Measurements from ENCODE around the gene FAH.

FAH gene

DNA sequence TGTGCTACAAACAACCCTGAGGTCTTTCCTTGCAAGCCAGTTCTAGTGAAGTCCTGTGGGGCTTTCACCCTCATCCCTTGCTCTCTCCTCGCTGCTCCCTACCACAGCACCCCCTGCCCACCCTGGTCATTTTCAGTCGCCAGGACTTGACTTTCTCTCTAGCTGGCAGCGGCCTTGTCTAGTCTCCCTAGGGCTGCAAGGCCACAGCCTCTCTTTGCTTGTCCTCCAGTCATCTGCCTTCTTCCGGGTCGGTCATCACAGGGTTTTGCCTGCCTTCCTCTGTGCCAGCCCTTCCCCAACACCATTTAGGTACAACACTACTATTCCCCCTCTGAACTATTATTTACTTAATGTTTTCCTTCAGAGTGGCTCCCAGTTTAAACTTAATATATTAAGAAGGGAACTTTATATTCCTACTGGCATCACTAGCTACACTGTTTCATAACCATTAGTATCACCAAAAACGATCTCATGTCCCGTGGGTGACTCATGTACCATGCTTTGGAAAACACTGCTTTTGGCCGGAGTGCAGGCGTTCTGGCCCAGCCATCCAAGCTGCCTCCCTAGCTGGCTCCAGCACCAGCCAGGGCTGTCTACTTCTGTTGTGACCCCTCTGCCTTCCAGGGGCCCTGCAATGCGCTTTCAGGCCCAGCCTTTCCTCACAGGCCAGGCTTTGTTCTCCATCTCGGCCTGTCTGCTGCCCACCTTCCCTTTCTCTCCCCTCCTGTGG, 21.4 kb downstream of the FAH start:
- no peak for DNase-seq

DNA sequence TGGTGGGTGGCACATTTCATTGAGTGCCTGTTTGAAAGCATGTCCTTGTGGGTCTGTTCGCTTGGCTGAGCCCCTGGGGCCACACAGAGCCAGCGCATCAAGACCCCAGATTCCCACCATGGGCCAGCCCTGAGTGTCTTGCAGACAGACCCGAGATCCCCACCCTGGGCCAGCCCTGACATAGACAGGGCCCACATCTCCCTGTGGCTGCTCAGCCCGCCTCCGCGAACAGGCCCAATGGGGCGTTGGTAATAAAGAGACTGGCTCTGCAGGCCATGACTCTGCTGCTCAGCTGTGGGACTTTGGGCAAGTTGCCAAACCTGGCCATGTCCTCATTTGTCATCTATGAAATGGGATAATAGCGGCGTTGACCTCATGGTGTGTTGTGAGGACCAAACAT, 22.6 kb downstream of the FAH start:
- no peak for DNase-seq

DNA sequence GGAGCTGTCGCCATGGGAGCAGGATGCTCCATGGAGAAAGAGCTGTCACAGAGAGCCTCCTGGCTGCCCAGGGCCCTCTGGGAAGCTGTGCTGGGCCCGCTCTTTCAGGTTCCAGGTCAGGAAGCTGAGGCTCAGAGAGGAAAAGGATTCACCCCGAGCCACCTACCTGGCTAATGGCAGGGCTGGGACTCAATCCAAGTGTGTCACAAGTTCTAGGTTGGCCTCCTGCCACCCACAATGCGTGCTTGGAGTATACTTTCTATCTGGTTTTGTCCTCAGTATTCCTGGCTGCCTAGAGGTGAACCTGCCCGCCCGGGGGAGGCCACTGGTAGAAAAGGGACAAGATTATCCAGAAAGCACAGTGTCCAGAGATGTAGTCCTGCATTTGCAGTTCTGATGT, 23.6 kb downstream of the FAH start:
- no peak for DNase-seq

DNA sequence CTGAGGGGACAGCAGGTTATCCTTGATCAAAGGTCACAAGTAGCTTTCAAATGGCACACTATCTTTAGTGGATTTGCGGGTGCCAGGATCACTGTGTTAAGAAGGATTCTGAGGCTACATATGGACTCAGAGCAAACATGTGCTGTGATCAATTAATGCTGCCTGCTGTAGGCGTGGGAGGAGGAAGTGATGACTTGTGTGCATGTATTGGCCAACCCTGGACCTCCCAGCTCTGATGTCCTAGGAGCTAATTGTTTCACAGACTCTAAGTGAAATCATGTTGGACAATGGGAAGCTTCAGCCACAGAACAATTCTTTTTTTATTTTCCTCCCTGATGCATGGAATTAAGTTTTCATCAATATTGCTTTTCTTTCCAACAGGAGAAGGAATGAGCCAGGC, 24.4 kb downstream of the FAH start:
- DNase-seq = no peak

DNA sequence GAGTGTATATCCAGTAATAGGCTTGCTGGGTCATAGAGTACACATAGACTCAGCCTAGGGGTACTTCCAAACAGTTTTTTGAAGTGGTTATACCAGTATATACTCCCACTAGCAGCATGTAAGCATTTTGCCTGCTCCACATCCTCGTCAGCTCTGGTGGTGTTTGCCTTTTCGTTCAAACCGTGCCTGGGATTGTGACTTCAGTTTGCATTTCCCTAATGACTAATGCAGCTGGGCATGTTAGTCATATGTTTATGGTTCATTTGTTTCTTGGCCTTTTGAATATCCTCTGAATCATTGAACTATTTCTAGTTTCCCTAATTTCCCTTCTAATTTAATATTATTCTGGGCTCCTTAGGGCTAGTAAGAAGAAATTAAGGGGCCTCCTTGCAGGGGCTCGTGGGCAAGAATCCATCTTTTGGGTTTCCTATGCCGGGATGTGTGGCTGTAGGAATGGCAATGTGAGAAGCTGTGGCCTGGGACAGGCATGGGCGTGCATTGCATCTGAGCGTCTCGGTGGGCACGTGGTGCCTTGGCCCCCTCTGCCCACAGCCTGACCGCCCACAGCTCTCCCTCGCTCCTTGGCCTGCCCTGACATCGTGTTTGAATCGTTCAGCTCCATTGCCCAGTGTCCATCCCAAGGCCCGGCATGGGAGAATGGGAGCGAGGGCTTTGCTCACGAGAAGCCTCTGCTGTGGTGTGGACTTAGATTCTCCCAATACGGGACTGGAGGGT, 26.4 kb downstream of the FAH start:
- DNase-seq = no peak

DNA sequence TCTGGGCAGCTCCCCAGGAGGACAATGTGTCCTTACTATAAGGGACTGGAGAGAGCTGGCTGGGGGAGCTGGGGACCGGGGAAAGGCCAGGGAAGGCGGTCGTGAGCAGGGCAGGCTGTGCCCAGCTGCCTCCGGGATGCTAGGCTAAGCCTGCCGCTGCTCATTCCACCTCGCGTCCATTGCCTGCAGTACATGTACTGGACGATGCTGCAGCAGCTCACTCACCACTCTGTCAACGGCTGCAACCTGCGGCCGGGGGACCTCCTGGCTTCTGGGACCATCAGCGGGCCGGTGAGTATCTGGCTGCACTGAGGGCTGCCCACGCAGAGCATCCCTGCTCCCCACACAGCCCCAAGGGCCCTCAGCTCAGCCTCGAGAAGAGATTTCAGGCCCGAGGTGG, 27.1 kb downstream of the FAH start:
- DNase-seq = no peak

DNA sequence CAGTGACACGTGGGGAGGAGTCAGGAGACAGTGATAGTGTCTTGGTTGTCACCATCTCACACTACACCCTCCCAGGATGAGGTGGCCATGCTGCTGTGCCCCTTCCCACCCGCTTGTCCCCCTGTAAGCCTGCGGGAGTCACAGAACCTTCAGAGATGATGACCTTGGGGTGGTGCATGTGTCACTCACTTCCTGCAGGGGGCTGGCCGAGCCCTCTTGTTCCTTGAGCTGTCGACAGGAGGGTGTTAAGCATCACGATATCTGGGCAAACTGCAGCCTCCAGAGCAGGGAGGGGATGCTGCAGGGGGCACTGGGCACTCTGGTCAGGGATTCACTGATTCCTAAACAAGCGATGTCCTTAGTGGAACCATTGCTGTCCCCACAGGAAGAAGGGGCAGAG, 27.7 kb downstream of the FAH start:
- no peak for DNase-seq

DNA sequence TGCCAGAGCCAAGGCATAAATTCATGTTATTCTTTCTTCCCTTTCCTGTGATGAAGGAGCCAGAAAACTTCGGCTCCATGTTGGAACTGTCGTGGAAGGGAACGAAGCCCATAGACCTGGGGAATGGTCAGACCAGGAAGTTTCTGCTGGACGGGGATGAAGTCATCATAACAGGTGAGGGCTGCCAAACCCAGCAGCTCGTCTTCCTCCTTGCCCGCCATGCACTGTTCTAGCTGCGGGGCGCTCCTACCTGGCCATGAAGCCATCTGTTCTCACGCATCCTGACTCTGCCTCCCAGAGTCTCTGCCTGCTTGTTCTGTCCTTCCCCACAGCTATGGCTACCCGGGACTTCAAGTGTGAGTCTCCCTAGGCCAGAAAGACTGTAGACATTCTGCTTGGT, 28.2 kb downstream of the FAH start:
- DNase-seq = no peak

DNA sequence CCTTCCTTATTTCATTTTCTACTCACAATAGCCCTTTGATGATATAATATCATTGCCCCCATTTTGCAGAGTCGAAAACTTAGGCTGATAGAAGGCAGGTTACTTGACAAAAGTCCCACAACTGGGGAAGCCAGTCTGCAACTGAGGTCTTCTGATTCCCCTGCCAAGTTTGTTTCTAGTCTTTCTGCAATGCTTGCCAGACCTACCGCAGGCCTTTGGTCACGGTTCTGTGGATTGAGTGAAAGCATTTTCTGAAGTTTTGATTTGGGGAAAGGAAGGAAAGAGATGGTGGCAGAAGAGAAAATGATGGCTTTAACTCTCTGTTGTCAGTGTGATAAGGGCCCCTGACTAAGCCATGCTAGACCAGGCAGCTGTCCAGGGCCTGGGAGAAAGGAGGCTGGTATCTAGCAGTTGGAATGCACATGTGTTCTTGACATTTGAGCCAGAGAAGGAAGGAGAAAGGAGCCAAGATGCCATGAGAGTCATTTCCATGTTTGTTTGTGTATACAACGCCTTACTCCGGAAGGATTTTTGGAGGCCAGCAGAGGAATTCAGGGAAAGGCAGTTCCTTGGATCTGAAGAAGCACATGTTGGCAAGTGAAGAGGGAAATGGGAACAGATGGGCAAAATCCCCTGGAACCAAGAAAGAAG, 29.9 kb downstream of the FAH start:
- DNase-seq = no peak

DNA sequence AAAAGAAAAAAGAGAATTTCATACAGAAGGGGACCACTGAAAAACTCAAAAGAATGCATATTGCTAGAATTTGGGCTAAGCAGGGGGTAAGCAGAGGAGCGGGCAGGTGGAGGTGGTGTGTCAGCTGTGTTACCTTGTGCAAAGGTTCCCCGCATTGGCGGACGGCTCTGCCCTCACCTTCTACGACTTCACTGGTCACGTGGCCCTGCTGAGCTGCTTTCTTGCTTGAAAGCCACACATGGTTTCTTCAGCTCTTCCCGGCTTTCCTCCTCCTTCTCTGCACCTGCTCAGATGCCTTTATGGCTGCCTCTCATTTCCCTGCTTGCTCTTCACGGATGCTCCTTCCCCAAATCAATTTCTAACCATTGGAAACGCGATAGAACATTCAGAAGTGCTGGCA, 30.5 kb downstream of the FAH start:
- DNase-seq = no peak

DNA sequence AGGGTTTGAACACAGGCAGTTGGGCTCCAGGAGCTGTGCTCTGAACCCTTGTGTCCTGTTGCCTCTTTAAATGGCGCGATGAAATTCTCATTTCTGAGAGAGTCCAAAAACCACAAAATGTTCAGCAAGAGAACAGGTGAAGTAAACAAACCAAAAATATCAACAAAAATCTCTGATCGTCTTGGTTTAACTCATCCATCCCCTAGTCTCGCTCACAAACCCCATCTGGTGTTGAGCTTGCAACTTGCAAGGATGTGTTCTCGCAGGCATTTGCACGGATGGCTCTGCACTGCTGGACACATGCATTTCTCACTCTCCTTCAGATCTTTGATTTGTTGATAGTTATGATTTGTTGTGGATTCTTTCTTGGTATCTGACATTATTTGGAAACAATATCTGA, 31.1 kb downstream of the FAH start:
- no peak for DNase-seq

DNA sequence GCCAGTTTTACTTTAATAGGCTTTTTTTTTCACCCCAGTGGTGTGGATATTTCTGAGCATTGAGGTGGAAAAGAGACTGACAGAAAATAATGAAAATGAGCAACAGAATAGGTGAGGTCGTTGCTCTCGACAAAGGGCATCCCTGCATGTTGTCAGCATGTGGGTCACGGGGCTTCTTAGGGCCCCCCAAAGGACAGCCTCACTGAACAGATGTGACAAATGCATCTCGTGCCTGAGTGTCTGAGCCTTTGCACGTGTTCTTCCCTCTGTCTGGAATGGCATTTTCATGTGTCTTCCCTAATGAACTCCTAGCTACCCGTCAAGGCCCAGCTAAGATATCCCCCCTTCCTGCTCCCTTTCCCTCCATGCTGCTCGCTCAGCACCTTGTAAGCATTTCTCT, 31.8 kb downstream of the FAH start:
- no peak for DNase-seq

DNA sequence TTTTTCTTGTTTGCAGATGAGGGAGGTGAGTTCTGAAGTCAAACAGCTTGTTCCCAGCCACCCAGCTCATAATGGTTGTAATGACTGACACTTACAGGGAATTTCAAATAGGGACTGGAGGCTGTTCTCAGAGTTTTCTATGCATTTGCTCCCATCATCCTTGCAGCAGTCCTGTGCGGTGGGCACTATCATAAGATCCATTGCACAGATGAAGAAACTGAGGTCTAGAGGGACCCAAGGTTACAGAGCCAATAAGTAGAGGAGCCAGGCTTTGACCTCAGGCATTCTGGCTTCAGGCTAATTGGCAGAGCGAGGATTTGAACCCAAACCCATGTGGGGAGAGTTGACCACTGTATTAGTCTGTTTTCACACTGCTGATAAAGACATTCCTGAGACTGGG, 32.4 kb downstream of the FAH start:
- DNase-seq = no peak

DNA sequence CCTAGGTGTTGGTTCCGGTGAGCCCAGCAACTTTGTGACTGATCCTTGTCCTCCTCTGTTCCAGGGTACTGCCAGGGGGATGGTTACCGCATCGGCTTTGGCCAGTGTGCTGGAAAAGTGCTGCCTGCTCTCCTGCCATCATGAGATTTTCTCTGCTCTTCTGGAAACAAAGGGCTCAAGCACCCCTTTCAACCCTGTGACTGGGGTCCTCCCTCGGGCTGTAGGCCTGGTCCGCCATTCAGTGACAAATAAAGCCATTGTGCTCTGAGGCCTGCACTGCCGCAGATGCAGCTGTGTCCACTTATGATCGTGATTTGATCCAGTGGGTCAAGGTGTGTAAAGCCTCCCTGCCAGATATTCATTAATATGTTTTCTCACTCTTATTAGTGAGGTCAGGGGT, 33.3 kb downstream of the FAH start:
- DNase-seq = no peak

DNA sequence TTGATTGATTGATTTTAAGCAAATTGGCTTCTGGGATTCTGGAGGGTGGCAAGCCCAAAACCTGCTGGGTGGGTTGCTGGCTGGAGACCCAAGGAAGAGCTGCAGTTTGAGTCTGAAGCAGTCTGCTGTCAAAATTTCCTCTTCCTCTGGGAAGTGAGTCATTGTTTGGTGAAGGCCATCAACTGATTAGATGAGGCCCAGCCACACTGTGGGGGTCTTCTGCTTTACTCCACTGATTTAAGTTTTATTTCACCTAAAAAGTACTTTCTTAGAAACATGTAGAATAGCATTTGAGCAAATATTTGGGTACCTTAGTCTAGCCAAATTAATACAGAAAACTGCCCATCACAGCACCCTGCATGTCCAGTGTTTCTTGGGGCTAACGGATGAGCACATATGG, 33.8 kb downstream of the FAH start:
- no peak for DNase-seq

DNA sequence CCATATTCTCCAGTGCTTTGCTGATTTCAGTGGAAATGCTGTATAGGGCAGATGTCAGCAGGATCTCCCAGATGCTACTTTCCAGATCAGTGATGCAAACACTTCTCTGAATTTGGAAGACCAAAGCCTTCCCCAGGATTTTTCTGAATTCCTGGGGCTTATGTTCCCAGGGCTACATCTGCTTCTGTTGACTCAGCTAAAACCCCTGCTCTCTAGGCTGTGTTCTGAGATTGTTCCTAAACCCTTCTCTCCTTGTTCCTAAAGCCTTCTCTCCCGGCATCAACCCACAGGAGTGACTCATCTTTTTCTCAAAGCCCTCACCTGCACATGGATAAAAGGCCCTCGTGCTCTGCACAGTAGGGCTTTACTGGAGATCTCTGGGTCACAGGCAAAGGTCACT, 35.5 kb downstream of the FAH start:
- DNase-seq = no peak

DNA sequence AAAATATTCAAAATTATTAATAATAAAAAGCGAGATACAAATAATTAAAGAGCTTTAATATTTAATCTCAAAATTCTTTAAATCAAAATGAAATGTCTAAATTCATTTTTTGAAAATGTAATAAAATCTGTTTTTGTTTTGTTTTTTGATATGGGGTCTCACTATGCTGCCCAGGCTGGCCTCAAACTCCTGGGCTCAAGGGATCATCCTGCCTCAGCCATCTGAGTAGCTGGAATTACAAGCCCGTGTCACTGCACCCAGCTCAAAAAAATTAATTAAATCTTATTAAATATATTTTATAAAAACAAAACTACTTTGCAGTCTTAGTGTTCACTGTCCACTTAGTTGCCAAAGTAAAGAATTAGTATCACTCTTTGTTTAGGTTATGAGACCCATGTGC, 38.4 kb downstream of the FAH start:
- no peak for DNase-seq

DNA sequence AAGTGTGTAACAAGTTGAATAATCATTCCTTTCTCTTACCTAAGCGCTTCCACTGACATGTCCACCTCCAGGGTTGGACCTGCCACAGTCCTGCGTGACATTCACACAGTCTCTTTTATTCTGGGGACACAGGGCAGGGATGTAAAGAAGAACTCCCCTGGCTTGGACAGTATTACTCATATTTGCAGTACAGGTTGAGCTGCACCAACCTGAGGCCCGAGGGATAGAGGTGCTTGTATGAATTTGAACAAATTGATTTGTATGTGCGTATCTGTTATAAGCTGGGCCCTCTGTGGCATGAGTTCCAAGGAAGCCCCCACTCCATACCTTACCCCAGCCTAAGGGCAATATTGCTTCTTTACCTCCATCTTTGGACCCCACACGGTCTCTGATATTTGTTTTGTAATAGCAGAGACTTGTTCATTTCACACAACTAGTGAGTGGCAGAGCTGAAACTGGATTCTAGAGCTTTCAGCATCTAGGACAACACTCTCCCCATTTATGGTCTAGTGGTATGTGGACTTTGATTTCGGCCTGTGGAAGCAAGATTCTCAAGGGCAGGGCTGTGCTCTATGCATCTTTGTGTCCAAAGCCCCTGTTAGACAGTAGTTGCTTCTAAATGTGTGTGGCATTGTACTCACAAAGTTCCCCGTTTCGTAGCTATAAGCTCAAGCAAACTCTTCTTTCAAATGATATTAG, 39.2 kb downstream of the FAH start:
- no peak for DNase-seq

DNA sequence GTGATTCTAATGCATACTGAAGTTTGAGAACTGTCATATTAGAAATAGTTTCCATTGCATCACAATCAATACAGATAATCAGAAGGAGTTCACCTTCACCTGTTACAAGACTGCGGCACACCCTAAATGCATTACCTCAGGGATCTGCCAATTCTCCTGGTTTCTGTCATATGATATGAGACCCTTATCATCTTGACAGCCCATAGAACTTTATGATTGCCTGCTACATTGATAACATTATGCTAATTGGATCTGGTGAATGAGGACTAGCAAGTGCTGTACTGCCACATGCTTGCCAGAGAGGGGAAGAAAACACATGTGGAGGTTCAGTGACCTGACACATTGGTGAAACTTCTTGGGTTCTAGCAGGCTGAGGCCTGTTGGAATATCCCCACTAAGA, 41.4 kb downstream of the FAH start:
- DNase-seq = no peak

DNA sequence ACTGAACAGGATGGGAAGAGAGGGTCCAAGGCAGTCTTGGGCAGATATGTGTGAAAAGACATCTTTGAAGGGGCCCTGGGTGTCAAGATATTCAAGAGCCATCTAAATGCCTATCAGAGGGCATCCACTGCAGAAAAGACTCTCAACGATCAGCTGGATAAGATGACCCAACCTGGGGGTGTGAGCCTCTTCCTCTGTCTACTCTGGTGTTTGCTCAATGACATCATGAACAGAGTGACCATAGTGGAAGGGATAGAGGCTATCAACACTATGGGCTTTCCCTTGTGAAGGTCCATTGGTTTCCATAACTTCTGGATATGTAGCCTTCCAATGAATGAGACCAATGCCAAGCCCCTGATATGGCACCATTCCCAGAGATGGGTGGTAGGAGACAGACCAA, 42.1 kb downstream of the FAH start:
- no peak for DNase-seq

DNA sequence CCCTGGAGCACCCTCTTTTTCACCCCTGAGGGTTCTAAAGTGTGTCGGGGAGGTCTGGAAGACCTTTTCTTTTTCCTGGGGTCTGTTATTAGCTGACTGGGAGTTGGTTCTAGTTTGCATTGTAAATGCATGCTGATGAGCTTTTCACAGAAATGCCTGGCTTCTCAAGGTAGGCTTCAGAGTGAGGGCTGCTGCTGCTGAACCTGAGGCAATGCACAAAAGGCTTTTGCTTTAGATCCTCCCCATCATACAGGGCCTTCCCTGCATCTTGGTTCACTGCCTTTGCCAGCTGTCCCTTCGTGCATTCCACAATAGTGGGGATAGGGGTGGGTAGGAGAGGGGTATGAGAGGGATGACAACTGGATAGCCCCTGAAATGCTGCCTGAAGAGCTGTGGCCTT, 46.6 kb downstream of the FAH start:
- DNase-seq = no peak

DNA sequence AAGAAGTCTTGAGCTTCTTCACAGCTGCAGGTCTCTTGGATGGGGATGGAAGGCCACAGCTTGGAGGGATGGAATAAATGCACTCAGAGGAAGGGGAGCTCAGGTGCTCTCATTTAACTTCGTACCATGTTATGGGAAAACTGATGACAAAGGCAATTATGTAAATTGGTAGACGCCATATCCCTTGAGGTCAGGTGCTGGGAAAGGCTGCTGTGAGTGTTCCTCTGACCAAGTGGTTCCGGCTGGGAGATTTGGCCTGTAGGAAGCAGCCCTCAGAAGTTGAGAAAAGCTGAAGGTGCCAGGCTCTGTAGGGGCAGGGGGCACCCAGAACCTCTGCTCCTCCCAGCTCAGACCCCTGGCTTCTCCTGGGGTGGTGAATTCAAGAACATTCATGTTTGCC, 47.1 kb downstream of the FAH start:
- no peak for DNase-seq

DNA sequence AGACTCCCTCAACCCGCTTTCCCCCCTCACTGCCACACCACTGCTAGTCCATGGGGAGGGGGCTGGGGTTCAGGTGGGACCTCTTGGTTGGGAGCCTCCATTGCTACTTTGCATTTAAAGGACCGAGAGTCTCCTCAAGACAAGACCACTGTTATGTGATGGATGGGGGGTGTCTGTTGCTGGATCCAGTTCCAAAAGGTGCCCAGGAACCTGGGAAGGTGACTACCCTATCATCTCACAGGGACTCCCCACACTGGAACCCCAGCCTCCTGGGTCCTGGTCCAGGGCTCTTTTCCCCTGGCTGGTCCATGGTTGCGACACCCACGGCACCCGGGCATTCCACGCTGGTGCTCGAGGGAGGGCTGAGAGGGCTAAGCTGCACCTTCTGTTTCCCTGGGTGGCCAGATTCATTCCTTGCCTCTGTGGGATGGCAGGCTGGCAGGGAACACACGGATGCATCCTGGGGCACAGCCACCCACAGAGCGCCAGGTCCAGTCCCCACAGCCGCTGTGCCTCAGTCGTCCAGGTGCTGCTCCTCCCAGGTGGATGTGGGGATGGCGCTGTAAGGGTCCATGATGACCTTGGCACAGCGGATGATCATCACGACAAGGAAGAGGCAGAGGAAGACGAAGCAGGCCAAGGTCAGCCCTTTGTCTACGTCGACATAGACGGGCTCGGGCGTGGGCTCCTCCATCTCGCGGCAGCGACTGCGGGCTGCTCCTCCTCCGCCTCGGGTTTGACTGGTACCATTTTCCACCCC, 48.6 kb downstream of the FAH start:
- no peak for DNase-seq
